GM18907 (cell line): ENCODE data around the gene ZNF622.
"Not testable (repeated sequence)": the region's sequence is repeated elsewhere in the genome, so short reads cannot be mapped to it uniquely, and the experiment has no call there.

ENCODE experiments used
- ATAC-seq: cut with Tn5 transposase; IDR thresholded peaks from one replicate; pipeline ENCODE4 v1.9.1; 2021; ENCODE audit warnings: mild to moderate bottlenecking, moderate library complexity; ENCODE audit not compliant: unreplicated experiment

The ZNF622 gene

DNA sequence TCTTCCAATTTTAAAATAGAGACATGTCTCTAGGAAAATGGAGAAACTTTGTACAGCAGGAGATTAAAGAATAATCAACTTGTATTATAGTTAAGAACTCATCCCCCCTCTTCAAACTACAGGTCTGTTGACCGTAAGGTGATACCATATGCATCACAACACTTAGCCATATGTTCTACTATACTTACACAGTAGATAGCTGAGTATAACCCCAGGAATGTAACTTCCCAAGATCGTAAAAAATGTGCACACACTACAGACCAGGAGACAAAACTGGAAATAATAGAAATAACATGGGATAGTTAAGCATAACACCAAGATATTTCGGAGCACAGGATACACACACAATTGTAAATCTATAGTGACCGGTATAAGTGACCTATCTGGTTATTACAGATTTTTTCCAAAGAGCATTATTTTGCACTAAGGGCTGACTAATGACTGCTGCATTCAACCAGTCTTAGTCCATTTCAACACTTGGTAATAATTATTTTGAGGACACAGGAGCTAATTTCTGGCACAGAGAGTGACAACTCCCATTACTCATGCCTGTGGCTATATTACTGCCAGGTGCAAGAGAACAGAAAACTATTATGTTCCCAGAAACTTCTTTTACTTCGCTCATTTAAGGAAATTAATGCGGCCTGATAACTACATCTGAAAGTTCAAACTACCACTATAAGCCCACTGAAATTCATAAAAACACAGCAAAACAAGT lies 15.4 kb upstream of the ZNF622 start:
- no peak for ATAC-seq

DNA sequence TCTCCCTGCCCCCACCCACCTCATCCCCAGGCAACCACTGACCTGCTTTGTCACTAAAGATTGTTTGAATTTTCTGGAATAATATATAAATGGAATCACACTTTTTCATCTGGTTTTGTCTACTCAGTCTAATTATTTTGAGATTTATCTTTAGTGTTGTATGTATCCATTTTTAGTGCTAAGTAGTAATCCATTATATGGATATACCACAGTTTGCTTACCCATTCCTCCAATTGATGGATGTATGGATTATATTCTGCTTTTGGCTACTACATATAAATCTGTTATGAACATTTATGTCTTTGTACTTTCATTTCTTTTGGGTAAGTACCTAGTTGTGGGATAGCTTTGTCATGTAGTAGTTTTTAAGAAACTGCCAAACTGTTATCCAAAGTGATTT lies 14.5 kb upstream of the ZNF622 start:
- ATAC-seq = no peak

DNA sequence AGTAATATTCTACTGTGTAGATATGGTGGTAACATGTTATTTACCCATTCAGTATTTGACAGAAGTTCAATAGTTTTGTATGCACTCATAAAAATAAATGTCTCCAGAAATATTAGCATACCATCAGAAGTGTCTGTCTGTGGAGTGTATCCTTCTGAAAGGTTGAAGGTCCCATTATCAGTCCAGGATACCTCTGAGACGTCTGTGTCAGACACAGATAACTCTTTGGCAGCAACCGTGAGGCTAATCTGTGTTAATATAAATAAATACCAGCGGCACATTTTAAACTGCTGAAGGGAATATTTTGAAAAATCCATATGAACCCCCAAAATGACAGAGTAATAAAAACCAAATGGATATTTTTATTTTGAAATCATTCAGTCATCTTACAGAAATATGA lies 11.9 kb upstream of the ZNF622 start:
- no peak for ATAC-seq

DNA sequence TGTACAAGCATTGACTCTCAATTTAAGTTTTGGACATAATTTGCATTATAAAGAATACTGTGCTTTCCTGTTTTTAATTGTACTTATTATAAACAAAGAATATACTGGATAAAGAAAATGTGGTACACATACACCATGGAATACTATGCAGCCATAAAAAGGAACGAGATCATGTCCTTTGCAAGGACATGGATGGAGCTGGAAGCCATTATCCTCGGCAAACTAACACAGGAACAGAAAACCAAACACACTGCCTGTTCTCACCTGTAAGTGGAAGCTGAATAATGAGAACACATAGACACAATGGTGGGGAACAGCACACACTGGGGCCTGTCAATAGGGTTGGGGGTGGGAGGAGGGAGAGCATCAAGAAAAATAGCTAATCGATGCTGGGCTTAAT lies 10.8 kb upstream of the ZNF622 start:
- not testable (repeated sequence) for ATAC-seq

DNA sequence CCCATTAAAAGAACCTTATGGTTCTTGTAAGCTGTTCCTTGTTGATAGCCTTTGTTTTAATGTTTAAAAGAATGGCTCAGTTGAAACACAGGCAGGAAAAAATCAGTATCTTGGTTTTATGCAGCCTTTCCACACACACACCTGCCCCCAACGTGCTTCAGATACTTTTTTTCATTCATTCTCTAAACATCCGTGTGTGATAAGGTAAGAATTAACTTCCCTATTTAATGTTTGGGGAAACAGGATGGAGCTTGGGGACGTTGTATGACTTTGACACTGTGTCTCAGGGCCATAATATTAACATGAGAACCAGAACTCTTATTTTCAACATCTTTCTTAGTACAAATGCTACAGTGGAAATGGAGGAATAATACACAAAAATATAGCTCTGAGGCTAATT lies 5.8 kb upstream of the ZNF622 start:
- ATAC-seq = no peak

DNA sequence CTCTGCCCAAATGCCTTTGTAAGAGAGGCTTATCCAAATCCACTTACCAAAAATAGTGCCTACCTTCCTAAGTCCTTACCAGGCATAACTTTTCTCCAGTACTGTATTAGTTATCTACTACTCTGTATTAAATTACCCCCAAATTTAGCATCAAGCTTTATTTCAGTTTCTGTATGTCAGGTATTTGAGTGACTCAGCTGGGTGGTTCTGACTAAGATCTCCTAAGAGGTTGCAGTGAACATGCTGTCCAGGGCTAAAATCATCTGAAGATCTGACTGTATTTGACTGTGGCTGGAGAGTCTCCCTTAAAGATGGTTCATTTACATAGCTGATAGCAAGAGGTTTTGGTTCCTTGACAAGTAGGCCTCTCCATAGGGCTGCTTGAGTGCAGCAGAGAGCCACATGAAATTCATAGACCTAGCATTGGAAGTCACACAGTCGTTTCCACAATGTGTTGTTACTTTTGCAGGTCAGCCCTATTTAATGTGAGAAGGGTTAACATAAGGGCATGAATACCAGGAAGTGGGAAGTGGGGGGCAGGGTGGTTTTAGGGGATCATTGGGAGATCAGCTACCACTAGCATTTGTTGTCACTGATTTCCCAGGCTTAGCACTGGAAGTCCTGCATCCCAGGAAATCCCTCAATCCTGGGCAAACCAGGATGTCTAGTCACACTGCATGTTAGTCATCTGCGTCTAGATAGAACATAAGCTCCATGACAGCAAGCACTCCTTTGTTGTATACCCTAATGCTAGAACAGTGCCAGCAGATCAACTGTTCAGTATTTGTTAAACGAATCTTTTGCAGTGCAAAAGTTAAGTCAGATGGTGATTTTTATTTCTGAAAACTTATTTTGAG lies 2.0 kb upstream of the ZNF622 start:
- peak; percentile 84 for ATAC-seq

DNA sequence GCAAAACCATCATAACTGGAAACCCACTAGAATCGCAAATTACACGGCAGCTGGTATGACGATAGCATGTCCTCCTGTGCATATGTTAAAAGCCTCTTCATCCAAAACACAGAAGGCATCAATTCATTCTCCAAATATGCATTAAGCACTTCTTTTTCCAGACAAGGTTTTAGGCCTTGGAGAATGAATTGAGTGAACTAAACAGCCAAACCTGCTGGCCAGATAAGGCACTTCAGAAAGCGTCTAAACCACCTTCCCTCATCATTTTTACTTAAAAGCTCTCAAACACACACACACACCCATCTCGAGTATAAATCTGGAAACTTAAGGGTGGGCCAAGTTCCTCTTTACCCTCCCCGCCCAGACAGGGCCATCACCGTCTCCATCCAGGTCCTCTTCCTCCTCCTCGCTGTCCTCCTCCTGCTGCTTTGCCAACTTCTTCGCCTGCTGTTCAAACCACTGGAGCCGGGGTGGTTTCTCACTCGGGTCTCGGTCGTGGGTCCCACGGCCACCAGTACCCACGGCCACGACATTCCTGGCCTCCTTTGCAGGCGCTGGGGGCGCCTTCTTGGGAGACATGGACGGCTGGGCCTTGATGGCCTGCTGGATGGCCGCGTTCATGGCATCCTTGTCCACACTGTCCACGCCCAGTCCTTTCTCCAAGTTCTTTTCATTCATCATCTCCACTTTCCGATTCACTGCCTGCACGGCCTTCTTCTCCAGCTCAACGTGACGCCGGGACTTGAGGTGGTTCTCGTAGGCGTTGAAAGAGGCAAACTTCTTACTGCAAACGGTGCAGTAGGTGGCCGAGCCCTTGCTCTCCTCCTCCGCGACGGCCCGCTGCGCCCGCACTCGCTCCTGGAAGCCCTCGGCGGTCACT lies 696 bp downstream of the ZNF622 start:
- ATAC-seq = no peak

DNA sequence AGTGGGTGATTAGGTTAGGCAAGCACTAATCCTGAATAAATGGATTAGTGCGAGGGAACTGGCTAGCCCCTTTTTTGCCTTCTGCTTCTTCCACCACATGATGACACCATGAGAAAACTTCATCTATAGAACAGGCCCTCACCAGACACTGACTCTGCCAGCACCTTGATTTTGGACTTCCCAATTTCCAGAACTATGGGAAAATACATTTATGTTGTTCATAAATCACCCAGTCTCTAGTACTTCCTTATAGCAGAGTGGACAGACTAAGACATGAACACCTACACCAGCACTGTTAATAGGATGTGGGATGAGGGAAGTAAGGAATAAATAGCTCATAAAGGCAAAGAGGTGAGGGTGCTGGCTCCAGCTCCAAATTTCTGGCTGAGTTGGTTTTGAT lies 1.4 kb downstream of the ZNF622 start:
- ATAC-seq = no peak

DNA sequence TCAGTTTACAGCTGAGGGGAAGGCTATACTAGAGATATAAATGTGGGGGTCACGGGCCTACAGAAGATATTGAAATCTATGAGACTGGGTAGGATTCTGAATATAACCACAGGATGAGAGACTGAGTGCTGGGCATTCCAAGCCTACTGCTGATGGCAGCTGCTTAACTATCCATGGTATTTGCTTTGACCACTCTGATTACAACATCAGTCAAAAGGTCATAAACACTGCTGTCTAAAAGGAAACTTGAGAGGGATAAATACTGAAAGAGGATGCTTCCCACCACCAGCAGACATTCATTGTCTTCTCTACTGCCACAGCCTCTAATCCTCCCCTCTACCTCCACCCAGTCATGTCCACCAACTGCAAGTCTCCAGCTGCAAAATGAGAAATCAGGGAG lies 3.8 kb downstream of the ZNF622 start:
- ATAC-seq = no peak

DNA sequence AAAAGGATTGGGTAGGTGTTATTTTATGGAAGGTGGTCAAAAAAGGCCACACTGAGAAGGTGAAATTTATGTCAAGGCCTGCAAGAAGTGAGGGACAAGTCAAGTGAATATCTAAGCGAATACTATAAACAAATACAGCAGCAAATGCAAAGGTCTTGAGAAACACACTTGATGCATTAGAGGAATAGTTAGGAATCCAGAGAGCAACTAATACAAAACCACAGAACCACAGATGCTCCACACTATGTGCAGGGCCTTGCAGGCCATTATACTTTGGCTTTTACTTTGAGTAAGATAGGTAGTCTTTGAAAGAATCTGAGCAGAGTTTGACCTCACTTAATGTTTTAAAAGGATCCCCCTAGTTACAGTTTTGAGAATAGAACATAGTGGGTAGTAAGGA lies 4.6 kb downstream of the ZNF622 start:
- ATAC-seq = no peak

DNA sequence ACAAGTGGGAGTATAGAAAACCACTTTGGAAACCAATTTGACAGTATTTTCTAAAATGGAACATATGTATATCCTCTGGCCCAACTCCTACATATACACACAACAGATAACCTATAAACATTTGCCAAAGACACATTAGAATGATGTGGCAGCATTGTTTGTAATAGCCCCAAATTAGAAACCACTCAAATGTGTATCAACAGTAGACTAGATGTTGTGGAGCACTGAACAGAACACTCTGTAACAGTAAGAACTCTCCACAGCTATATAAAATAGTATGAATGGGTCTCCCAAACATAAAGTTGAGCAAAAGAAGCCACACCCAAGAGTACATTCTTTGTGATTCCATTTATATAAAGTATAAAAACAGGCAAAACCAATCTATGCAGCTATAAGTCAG lies 6.1 kb downstream of the ZNF622 start:
- no peak for ATAC-seq

DNA sequence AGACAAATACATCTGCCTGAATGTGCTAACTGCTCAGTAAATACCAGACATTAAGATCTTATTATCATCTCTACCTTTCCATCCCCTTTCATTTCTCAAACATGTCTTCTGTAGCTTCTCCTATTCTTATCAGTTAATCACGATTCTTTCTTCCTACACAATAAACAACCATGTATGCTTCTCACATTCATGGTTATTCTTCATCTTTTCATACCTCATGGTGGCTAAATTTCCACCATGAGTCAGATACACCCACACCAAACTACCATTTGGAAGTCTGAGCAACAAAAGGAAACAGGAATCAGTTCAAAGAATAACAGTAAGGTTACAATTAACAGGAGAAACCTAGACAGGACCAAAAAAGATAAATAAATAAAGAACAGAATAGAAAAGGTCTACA lies 7.7 kb downstream of the ZNF622 start:
- no peak for ATAC-seq

DNA sequence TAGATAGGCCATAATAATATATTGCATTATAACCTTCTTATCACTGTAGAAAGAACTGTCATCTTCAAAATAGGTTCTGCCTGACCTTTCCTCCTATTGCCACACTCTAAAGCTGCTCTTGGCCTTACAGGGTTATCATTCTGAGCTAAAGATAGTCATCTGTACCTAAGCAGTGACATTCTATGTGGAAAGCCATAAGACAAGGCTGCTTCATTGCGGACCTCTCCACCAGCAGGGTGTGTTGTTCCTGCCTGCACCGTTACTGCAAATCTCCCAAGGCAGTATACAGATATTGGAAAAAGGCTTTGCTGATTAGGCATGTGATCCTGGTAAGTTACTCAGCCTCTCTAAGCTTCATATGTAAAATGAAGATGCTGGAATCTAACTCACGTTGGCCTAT lies 8.1 kb downstream of the ZNF622 start:
- no peak for ATAC-seq

DNA sequence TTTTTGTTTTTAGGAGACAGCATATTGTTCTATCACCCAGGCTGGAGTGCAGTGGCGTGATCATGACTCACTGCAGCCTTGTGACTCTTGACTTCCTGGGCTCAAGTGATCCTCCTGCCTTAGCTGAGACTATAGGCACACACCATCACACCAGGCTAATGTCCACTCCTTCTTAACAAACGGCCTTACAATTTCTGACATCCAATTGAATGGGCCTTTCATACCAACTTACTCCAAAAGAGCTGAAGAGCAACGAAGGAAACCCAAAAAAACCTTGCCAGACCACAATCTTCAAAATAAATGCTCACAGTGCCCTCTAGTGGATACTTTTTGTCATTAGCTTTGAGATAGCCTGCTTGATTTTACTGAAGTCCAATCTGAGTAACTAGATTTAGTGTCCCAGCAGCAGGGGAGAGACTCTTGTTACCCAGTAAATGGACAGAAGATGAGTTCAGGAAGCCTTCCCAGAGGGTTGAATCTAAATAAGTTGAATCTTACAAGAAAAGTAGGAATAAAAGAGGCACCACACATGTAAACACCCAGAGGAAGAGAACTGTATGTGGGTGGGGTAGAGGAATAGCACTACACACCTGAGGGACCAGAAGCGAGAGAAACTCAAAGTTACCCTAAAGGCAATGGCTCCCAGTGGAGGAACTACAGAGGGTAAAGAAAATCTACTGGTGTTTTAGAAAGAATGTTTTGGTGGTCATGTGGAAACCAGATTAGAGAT lies 9.3 kb downstream of the ZNF622 start:
- peak; percentile 68 for ATAC-seq

DNA sequence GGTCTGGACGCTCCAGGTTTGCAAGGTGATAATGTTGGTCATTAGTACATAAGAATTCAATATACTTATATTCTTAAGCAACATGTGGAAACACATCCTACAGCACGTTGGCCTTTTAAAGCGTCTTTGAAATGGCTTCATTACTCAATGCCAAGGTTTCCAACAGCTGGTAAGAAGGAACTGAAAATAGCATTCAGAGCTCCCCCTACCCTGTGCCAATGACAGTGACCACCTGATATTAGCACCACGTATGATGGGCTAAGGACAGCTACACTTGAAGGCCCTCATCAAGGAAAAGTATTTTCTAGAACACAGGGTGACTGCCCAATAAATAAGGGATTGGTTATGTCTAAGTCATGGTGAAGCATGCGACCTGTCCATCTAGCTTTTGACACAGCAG lies 9.9 kb downstream of the ZNF622 start:
- ATAC-seq = no peak

DNA sequence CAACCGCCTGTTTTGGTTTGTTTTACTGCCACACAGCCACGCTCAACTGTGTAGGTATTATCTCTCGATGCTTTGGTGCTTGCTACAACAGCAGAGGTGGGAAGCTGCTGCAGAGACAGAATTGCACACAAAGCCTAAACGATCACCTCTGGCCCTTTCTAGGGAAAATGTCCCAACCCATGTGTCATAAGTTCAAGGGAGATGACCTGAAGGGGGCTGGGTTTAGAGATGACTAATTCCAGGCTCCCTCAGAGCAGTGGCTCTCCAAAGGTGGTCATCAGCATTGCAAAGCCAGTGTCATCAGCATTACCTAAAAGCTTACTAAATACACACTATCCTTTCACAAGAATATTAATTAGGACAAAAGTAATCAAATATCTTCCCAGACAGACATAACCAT lies 10.9 kb downstream of the ZNF622 start:
- no peak for ATAC-seq

DNA sequence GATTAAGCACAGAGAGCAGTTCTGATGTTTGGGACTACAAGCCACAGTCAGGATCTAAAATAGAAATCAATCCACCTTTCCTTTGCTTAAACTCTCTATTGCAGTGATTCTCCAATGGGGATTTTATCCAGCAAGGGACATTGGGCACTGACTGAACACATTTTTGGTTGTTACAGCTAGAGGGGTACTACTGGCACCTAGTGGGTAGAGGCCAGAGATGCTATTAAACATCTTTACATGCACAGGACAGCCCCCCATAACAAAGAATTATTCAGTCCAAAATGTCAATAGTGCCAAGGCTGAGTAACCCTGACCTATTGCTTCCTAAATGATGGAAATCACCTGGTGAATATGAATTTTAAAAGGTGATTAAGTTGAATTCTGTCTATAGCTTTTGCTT lies 12.0 kb downstream of the ZNF622 start:
- no peak for ATAC-seq

DNA sequence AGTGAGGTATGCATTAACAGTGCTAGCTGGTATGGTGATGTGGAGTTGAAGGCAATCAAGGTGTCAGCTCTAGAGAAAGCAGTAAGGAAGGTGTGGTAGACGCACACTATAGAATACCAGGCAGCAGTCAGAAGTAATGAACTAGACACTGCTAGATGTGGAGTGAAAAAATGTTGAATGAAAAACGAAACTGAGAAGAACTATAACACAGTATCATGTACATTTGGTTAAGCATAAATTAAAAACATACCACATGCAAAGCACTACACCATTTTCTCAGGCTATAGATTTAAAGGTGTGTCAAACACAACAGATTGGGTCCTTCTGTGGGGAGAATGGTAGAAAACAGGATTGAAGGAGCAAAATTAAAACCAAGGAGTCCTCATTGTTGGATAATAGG lies 15.4 kb downstream of the ZNF622 start:
- ATAC-seq = peak; percentile 53

DNA sequence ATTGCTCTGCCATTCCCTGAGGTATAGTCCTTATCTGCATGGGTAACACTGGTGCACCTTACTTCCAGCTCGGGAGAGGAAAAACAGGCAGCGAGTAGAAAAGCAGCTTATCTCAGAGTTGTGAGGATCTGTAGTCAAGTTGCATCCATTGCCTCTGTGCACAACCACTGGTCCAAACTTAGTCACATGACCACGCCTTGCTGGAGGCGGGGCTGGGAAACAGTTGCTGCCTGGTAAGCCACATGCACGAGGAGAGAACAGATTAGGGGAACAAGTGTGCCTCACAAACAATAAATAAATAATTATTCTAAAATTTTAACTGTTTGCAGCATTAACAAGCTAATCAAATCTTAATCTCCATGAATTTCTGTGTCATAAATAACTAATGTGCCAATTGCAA lies 18.6 kb downstream of the ZNF622 start:
- ATAC-seq = no peak

DNA sequence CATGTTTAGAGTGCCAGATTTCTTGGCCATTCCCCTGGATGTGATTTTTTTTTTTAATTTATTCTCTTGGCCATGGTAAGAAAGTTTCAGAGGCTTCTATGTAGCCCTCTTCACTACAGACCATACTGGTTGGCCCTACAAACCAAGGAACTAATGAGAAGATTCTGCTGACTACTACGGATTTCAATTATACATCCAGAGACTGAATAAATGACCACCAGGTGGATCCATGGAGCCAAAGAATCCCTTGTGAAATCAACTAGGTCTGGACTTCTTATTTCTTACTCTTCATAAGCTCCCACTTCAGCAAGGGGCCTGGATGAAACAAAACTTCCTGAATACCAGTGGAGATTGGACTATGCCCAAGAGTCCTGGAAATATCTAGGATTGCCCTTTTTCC lies 27.6 kb downstream of the ZNF622 start:
- no peak for ATAC-seq
